HCT116 (cell line): Measurements from ENCODE around the gene CIC. TPM values are rescaled to one million over a fixed set of nuclear protein-coding genes. Genes with fewer than 3 reads are reported as not detected.

ENCODE experiments used
- ATAC-seq: fragments of 200-7000 bp; cut with Tn5 transposase; 2 replicates; pipeline ENCODE4 v1.9.1; 2020; ENCODE audit warnings: mild to moderate bottlenecking, moderate library complexity
- BruUV-seq: library from RNA; stranded (reverse); fragments of 400-500 nt; replicated peaks from 2 replicates; lab custom pipeline; 2021; lab: Mats Ljungman, UMichigan
- CTCF ChIA-PET: fragments of 300-600 bp; sonication (Branson Sonifier 250); formaldehyde crosslinking; loops from one replicate; lab custom pipeline; 2021; ENCODE audit warnings: antibody characterized with exemption; lab: Charles Lee
- POLR2A ChIA-PET: fragments of 300-600, 350-600 bp; sonication (Branson Sonifier 250); formaldehyde crosslinking; loops from one replicate; lab custom pipeline; 2021; ENCODE audit warnings: antibody characterized with exemption; lab: Charles Lee
- RAD21 ChIA-PET, 2 experiments: fragments of 300-600 bp; sonication (Branson Sonifier 250); formaldehyde crosslinking; loops; one replicate each; lab custom pipeline; 2023; ENCODE audit warnings: low total read pairs in 2 of 2; ENCODE audit not compliant: uncharacterized antibody in 2 of 2, unreplicated experiment in 2 of 2, low non-redundant PET in 1 of 2; lab: Charles Lee
- DNase-seq: peaks from one replicate; pipeline ENCODE4 v3.0.0-alpha.2; 2010; ENCODE audit warnings: low read depth, low spot score
- H2AFZ ChIP-seq: fragments of 200-600 bp; shearing (Covaris generic), sonication (generic); 2 replicates; pipeline ENCODE4 v1.6.1; 2017; ENCODE audit warnings: low read depth, mixed run types, mixed read lengths, antibody characterized with exemption, low read length; ENCODE audit not compliant: poor library complexity, severe bottlenecking
- H3K27ac ChIP-seq: 2 replicates; pipeline ENCODE4 v1.5.1; 2012; ENCODE audit warnings: low read depth, low read length
- H3K27me3 ChIP-seq: fragments of 200-600 bp; sonication (generic); 2 replicates; pipeline ENCODE4 v1.6.1; 2016; ENCODE audit warnings: mixed run types, low read length, mixed read lengths; ENCODE audit not compliant: insufficient read depth
- H3K36me3 ChIP-seq, 2 experiments: fragments of 200-500 bp in 1 of 2; fragments of 200-600 bp in 1 of 2; sonication (Bioruptor generic) in 1 of 2; sonication (generic) in 1 of 2; 2 replicates each; pipeline versions ENCODE4 v1.5.1 to v1.6.1; 2014 to 2016; ENCODE audit warnings: low read length in 2 of 2, inconsistent platforms in 1 of 2, mixed read lengths in 1 of 2, mixed run types in 1 of 2; ENCODE audit not compliant: insufficient read depth in 2 of 2, control insufficient read depth in 1 of 2
- H3K4me1 ChIP-seq, 2 experiments: fragments of 200-600 bp in 1 of 2; sonication (generic) in 1 of 2; 2 replicates each; pipeline versions ENCODE4 v1.5.1 to v1.6.1; 2012 to 2017; ENCODE audit warnings: low read length in 2 of 2, inconsistent platforms in 1 of 2, mild to moderate bottlenecking in 1 of 2, mixed read lengths in 1 of 2, mixed run types in 1 of 2, moderate library complexity in 1 of 2; ENCODE audit not compliant: insufficient read depth in 2 of 2, control insufficient read depth in 1 of 2
- H3K4me2 ChIP-seq: fragments of 200-600 bp; sonication (generic); 2 replicates; pipeline ENCODE4 v1.6.1; 2017; ENCODE audit warnings: mixed run types, low read length, mixed read lengths
- H3K4me3 ChIP-seq, 2 experiments: fragments of 200-600 bp in 1 of 2; sonication (generic) in 1 of 2; replicated peaks in 1 of 2; 2 replicates each; pipeline ENCODE4 v1.5.1; 2011 to 2016; ENCODE audit warnings: low read length in 2 of 2, control low read depth in 1 of 2, low read depth in 1 of 2, mild to moderate bottlenecking in 1 of 2, mixed read lengths in 1 of 2, mixed run types in 1 of 2
- H3K79me2 ChIP-seq: fragments of 200-600 bp; sonication (generic); 2 replicates; pipeline ENCODE4 v1.6.1; 2017; ENCODE audit warnings: mild to moderate bottlenecking, mixed run types, low read length, moderate library complexity, mixed read lengths; ENCODE audit not compliant: insufficient read depth
- H3K9ac ChIP-seq: fragments of 200-600 bp; sonication (generic); 2 replicates; pipeline ENCODE4 v1.6.1; 2016; ENCODE audit warnings: low read length, mixed read lengths
- H3K9me2 ChIP-seq: fragments of 200-600 bp; sonication (generic), shearing (Covaris generic); 2 replicates; pipeline ENCODE4 v1.6.1; 2017; ENCODE audit warnings: mixed run types, mild to moderate bottlenecking, moderate library complexity; ENCODE audit not compliant: insufficient read depth
- H3K9me3 ChIP-seq, 2 experiments: fragments of 200-500 bp in 1 of 2; fragments of 200-600 bp in 1 of 2; sonication (Bioruptor generic) in 1 of 2; sonication (generic) in 1 of 2; 2 replicates each; pipeline ENCODE4 v1.6.1; 2014 to 2017; ENCODE audit warnings: low read length in 2 of 2, mixed read lengths in 2 of 2, inconsistent platforms in 1 of 2, low read depth in 1 of 2, mild to moderate bottlenecking in 1 of 2, mixed run types in 1 of 2, moderate library complexity in 1 of 2; ENCODE audit not compliant: control insufficient read depth in 1 of 2, insufficient read depth in 1 of 2
- H4K20me1 ChIP-seq: fragments of 200-600 bp; sonication (generic), shearing (Covaris generic); 2 replicates; pipeline ENCODE4 v1.6.1; 2017; ENCODE audit warnings: mixed run types, mild to moderate bottlenecking, moderate library complexity; ENCODE audit not compliant: insufficient read depth
- CBX3 ChIP-seq: IDR thresholded peaks from 2 replicates; pipeline ENCODE4 v1.6.1; 2012; ENCODE audit warnings: low read depth
- ELF1 ChIP-seq: IDR thresholded peaks from 2 replicates; pipeline ENCODE4 v1.6.1; 2012; ENCODE audit warnings: low read depth, borderline replicate concordance
- EZH2 ChIP-seq: fragments of 200-600 bp; sonication (generic); IDR thresholded peaks from 2 replicates; pipeline ENCODE4 v1.6.1; 2017; ENCODE audit warnings: antibody characterized with exemption, mixed run types
- FOSL1 ChIP-seq: IDR thresholded peaks from 2 replicates; pipeline ENCODE4 v1.6.1; 2012; ENCODE audit warnings: low read depth
- JUND ChIP-seq: IDR thresholded peaks from 2 replicates; pipeline ENCODE4 v1.6.1; 2012
- POLR2A ChIP-seq: IDR thresholded peaks from 2 replicates; pipeline ENCODE4 v1.7.0; 2011; ENCODE audit warnings: borderline replicate concordance; ENCODE audit not compliant: insufficient read depth, insufficient read length; ENCODE audit errors: extremely low read depth
- POLR2AphosphoS5 ChIP-seq: IDR thresholded peaks from 2 replicates; pipeline ENCODE4 v1.6.1; 2011; ENCODE audit warnings: mild to moderate bottlenecking, low read depth, low read length, moderate library complexity
- RAD21 ChIP-seq: IDR thresholded peaks from 2 replicates; pipeline ENCODE4 v1.6.1; 2012; ENCODE audit warnings: low read depth, mild to moderate bottlenecking
- REST ChIP-seq: IDR thresholded peaks from 2 replicates; pipeline ENCODE4 v1.6.1; 2012; ENCODE audit warnings: low read depth
- SP1 ChIP-seq: IDR thresholded peaks from 2 replicates; pipeline ENCODE4 v1.6.1; 2012; ENCODE audit warnings: low read depth
- SRF ChIP-seq: IDR thresholded peaks from 2 replicates; pipeline ENCODE4 v1.6.1; 2012; ENCODE audit warnings: low read depth
- YY1 ChIP-seq: IDR thresholded peaks from 2 replicates; pipeline ENCODE4 v1.6.1; 2011; ENCODE audit warnings: low read length, low read depth, moderate library complexity, mild to moderate bottlenecking; ENCODE audit not compliant: insufficient replicate concordance; ENCODE audit errors: extremely low read depth
- intact Hi-C: fragments of 100-400 bp; cut with micrococcal nuclease; formaldehyde crosslinking; loops from 2 replicates; pipeline ENCODE4 v1.10.0; 2022
- total RNA-seq: library from RNA; stranded (reverse); gene quantifications from one replicate; pipeline ENCODE4 v1.2.1, GENCODE V29; 2021; ENCODE audit not compliant: unreplicated experiment
- TF ChIP-seq, protein P1 (sequence below): IDR thresholded peaks from 2 replicates; pipeline ENCODE4 v1.6.1; 2012
- TF ChIP-seq, protein P2 (sequence below), 3 experiments: fragments of 200-600 bp in 1 of 3; sonication (generic) in 1 of 3; IDR thresholded peaks in 2 of 3; conservative IDR thresholded peaks in 1 of 3; 2 replicates each; pipeline ENCODE4 v1.5.1; 2012 to 2017; ENCODE audit warnings: low read depth in 2 of 3, low read length in 2 of 3, antibody characterized with exemption in 1 of 3, borderline replicate concordance in 1 of 3, control low read depth in 1 of 3, mild to moderate bottlenecking in 1 of 3, mixed read lengths in 1 of 3, mixed run types in 1 of 3, moderate library complexity in 1 of 3; ENCODE audit not compliant: insufficient read depth in 1 of 3

The CIC gene
- total RNA-seq, 1 experiment from 2014 or later: 52.0 TPM

DNA sequence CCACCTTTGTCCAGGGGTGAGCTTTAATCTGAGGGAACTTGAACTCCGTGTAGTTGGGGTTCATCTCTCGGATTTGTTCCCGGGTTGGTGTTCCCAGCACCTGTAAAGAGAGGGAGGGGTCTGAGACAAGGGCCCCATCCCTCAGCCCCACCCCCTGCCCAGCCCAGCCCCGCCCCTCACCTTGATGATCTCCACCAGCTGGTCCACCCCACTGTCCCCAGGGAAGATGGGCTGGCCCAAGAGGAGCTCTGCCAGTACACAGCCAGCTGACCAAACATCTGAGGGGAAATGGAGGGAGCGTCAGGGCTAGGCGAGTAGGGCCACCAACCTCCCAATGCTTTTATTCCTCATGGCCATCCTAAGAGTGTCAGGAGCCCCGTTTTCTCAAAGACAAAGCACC, 35.9 kb upstream of the CIC start:
- no TSS peak for BruUV-seq
- H3K36me3 ChIP-seq: peaks cover 47 to 50% of the 10 kb centered on the region in 2 experiments; a peak in 3 of 4 replicates
- H3K4me3 ChIP-seq: no peak overlapping the region
- H3K4me2 ChIP-seq: no peak overlapping the region
- CTCF ChIA-PET: no interaction called here
- no peak overlapping the region for H2AFZ ChIP-seq
- H3K9ac ChIP-seq: no peak overlapping the region
- H4K20me1 ChIP-seq: no peaks in the 10 kb centered on the region
- TF ChIP-seq EZH2 (no peak), SP1 (no peak), SRF (no peak), CBX3 (no peak), POLR2A (no peak), FOSL1 (no peak), ELF1 (no peak), JUND (no peak), YY1 (no peak), RAD21 (no peak), POLR2AphosphoS5 (no peak), REST (no peak)
- TF ChIP-seq, protein P1, sequence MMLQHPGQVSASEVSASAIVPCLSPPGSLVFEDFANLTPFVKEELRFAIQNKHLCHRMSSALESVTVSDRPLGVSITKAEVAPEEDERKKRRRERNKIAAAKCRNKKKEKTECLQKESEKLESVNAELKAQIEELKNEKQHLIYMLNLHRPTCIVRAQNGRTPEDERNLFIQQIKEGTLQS: no peak
- TF ChIP-seq, protein P2, sequence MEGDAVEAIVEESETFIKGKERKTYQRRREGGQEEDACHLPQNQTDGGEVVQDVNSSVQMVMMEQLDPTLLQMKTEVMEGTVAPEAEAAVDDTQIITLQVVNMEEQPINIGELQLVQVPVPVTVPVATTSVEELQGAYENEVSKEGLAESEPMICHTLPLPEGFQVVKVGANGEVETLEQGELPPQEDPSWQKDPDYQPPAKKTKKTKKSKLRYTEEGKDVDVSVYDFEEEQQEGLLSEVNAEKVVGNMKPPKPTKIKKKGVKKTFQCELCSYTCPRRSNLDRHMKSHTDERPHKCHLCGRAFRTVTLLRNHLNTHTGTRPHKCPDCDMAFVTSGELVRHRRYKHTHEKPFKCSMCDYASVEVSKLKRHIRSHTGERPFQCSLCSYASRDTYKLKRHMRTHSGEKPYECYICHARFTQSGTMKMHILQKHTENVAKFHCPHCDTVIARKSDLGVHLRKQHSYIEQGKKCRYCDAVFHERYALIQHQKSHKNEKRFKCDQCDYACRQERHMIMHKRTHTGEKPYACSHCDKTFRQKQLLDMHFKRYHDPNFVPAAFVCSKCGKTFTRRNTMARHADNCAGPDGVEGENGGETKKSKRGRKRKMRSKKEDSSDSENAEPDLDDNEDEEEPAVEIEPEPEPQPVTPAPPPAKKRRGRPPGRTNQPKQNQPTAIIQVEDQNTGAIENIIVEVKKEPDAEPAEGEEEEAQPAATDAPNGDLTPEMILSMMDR (IDR thresholded peaks at IDR 0.05 in 2 of 3, conservative IDR thresholded peaks at IDR 0.05 in 1 of 3; ENCODE audit: borderline replicate concordance in 1 of 3, insufficient read depth in 1 of 3, low read depth in 2 of 3, low read length in 2 of 3): no peak
- TF ChIP-seq, all 23 proteins: peak for 0
- Histone ChIP-seq H3K4me1 (no peaks in the 10 kb centered on the region), H3K9me2 (no peaks in the 10 kb centered on the region), H3K9me3 (no peaks in the 10 kb centered on the region), H3K27me3 (no peaks in the 10 kb centered on the region), H3K27ac (no peak overlapping the region), H3K79me2 (peaks cover 48% of the 10 kb centered on the region; the same call in 1 of the 2 replicates)
- RAD21 ChIA-PET: no interaction called here
- DNase-seq (no peak), ATAC-seq (no peak)
- intact Hi-C loops: no loop called here
- POLR2A ChIA-PET: interaction anchor here (0.8 kb wide), 1 partner anchor 10 kb away, joined by 4 read pairs; no protein-coding TSS in a partner anchor
